Measurements from ENCODE around the gene MUC6. TPM values are rescaled to one million over a fixed set of nuclear protein-coding genes. Genes with fewer than 3 reads are reported as not detected.

The MUC6 gene
- total RNA-seq, 1 experiment from 2014 or later: not detected

DNA sequence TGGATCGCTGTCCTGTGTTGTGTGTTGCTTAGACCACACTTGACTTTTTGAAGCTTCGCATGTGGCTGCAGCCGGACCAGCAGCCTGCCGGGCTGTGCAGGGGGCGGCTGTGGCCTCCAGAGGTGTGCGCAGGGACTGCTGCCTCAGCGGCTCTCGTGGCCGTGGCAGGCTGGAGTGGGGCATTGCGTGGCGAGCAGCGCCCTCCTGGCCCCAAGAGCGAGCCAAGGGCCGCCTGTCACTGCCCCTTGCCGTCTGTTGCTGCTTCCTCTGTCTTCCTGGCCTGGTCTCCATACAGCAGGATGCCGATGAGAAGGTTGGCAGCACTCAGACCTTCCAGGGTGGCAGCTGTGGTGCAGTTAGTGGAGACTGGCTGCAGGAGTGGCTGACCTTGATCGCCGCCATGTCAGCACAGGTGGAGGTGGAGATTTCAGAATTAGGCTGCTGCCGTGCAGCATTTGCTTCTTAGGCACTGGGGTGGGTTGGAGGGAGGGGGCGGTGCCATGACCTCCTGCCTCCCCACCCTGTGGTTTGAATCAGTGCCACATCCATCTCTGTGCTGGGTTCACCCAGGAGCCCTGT is 34.0 kb downstream of the MUC6 start:
- no peaks in the 10 kb centered on the region for H3K79me1 ChIP-seq (ENCODE audit: insufficient read depth, low read depth, low read length, poor library complexity, severe bottlenecking)
- H3K4me2 ChIP-seq (ENCODE audit: insufficient read depth, insufficient read length, low read length): no peak overlapping the region
- no peaks in the 10 kb centered on the region for H4K20me1 ChIP-seq (ENCODE audit: control insufficient read depth, insufficient read depth, insufficient read length)
- TF ChIP-seq, protein P1, sequence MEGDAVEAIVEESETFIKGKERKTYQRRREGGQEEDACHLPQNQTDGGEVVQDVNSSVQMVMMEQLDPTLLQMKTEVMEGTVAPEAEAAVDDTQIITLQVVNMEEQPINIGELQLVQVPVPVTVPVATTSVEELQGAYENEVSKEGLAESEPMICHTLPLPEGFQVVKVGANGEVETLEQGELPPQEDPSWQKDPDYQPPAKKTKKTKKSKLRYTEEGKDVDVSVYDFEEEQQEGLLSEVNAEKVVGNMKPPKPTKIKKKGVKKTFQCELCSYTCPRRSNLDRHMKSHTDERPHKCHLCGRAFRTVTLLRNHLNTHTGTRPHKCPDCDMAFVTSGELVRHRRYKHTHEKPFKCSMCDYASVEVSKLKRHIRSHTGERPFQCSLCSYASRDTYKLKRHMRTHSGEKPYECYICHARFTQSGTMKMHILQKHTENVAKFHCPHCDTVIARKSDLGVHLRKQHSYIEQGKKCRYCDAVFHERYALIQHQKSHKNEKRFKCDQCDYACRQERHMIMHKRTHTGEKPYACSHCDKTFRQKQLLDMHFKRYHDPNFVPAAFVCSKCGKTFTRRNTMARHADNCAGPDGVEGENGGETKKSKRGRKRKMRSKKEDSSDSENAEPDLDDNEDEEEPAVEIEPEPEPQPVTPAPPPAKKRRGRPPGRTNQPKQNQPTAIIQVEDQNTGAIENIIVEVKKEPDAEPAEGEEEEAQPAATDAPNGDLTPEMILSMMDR (conservative IDR thresholded peaks at IDR 0.05): no peak
- no peak overlapping the region for H3K4ac ChIP-seq (ENCODE audit: low read depth, low read length)
- DNase-seq: no peak
- no peak overlapping the region for H3K14ac ChIP-seq (ENCODE audit: insufficient read depth, low read length)
- no peak overlapping the region for H2BK15ac ChIP-seq (ENCODE audit: low read depth, low read length)
- H4K8ac ChIP-seq (replicated peaks; ENCODE audit: insufficient read length, low read depth, low read length): no peak overlapping the region
- no peak overlapping the region for H2BK12ac ChIP-seq (ENCODE audit: insufficient read length, low read depth, low read length)
- H2BK20ac ChIP-seq (ENCODE audit: low read depth, low read length, poor library complexity, severe bottlenecking): no peak overlapping the region
- no peak overlapping the region for H3K4me3 Mint-ChIP-seq
- H3K18ac ChIP-seq (ENCODE audit: insufficient read length, low read depth, low read length): no peak overlapping the region
- H3K9ac ChIP-seq (ENCODE audit: extremely low read depth, insufficient read length, low read length): no peak overlapping the region
- H2BK120ac ChIP-seq (ENCODE audit: low read depth, low read length, poor library complexity, severe bottlenecking): no peak overlapping the region
- H3K4me1 ChIP-seq (ENCODE audit: insufficient read depth, low read length): no peaks in the 10 kb centered on the region
- H2AFZ ChIP-seq (ENCODE audit: low read length): no peak overlapping the region
- H4K91ac ChIP-seq (ENCODE audit: insufficient read length, low read depth, low read length): no peak overlapping the region
- no peak overlapping the region for H3K56ac ChIP-seq (ENCODE audit: insufficient read length, low read depth, low read length)
- H3K27me3 ChIP-seq (ENCODE audit: insufficient read depth, low read length): no peaks in the 10 kb centered on the region
- no peaks in the 10 kb centered on the region for H3K27me3 Mint-ChIP-seq (ENCODE audit: low read depth)
- peak overlapping the region in 1 of 3 experiments; percentile 13; a peak in 1 of 7 replicates for H3K27ac Mint-ChIP-seq
- H3K9me3 Mint-ChIP-seq: no peaks in the 10 kb centered on the region
- H3T11ph ChIP-seq (ENCODE audit: low read length): no peak overlapping the region
- H3K79me2 ChIP-seq (ENCODE audit: insufficient read depth, low read length): no peaks in the 10 kb centered on the region
- H3K23me2 ChIP-seq (ENCODE audit: insufficient read length, low read depth, low read length, poor library complexity, severe bottlenecking): no peaks in the 10 kb centered on the region
- H3K23ac ChIP-seq (ENCODE audit: insufficient read length, low read depth, low read length): no peak overlapping the region
- H3K9me3 ChIP-seq (ENCODE audit: control insufficient read depth, low read depth, low read length): no peaks in the 10 kb centered on the region
- no peak overlapping the region for H2BK5ac ChIP-seq (ENCODE audit: insufficient read length, low read length)
- H3K4me1 Mint-ChIP-seq: 0 out of 4 replicates have a peak, but pooled peaks cover 0 to 3% of the 10 kb centered on the region in 2 experiments
- no peak overlapping the region for H3K27ac ChIP-seq (ENCODE audit: insufficient read length, low read depth, low read length)
- WGBS (ENCODE audit: extremely low coverage, insufficient read length, low lambda C conversion rate): no CpG with 5 or more reads among the region's 20 CpGs
- H2AK5ac ChIP-seq (ENCODE audit: insufficient read length, low read length): no peak overlapping the region
- H4K5ac ChIP-seq (ENCODE audit: insufficient read length, low read depth, low read length): no peak overlapping the region
- H3K36me3 Mint-ChIP-seq (ENCODE audit: insufficient read depth in 1 of 3, low read depth in 3 of 3): peaks cover 10 to 62% (median 52%) of the 10 kb centered on the region in 3 experiments; a peak in 6 of 7 replicates

All from H9 (cell line).